SKM-1 treated with dmso at 0.1 percent for 144 hours (cell line): Measurements from ENCODE around the gene INTS11.

ENCODE experiments used
- DNase-seq: peaks from one replicate; lab custom pipeline; 2025; ENCODE audit not compliant: unreplicated experiment; lab: John Stamatoyannopoulos, UW

INTS11 gene

DNA sequence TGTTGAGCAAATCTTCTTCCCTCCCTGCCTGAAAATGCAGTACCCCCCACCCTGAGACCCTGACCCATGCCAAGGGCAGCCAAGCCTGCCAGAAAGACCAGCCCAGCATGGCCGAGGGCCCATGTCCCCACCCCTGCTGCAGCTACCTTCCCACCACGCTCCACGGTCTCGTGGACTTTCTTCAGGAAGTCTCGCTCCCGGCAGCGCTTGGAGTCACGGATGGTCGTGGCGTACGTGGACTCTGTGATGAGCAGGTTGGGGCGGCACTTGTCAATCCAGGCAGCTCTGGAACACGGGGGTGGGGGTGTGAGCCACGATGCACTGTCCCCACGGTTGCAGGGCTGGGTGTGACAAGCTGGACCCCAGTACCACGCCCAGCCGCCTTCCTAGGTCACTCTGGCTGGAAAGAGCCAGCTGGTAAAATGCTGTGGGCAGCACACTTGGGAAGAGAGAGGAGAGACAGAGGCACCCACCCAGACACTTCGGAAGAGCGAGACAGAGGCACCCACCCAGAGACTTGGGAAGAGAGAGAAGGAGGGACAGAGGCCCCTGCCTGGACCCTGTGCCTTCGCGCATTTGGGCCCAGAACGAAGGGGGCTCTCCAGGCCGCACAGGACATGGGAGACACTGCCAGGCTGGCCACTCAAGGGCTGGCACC lies 9.7 kb downstream of the INTS11 start:
- no peak for DNase-seq

DNA sequence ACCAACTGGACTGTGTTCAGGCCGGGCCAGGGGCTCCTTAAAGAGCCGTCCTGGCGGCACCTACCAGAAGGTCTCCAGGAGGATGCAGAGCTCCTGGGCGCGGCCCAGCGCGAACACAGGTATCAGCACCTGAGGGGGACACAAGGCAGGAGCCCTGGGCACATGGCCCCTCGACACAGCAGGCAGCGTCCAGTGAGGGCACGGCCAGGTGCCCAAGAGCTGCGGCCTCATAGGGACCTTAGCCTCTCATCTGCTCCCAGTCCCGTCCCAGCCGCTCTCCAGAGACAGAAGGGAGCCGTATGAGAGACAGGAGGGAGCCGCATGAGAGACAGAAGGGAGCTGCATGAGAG lies 10.2 kb downstream of the INTS11 start:
- DNase-seq, result no peak

DNA sequence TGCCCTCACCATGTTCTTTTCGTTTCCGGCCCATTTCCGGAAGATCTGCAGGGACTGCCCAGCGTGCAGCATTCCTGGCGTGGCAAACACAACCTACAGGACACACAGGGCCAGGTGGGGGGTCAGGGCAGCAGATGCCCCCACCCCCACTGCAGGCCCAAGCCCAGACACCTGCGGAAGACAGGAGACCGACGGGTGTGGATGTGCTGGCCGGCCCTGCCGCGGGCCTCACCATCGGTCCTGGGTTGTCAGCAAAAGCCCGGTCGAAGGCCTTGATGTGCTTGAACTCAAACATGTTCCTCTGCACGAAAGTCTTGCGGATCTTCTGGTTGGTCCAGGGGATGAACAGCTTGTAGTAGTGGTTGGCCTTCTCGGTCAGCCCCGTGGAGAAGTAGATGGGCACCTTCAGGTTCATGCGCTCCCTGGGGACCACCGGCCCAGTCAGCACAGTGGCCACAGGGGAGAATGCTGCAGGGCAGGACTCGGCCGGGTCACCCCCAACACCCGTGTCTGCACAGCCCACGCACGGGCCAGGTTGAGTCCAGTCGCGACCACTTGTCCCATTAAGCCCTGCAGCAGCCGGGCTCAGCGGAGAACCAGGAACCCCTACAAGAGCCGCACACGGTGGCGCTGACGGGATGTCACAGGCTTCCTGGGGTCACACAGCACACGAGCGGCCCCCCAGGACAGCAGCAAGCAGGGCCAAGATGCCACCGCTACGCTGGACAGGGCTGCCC lies 10.8 kb downstream of the INTS11 start:
- DNase-seq, result no peak

DNA sequence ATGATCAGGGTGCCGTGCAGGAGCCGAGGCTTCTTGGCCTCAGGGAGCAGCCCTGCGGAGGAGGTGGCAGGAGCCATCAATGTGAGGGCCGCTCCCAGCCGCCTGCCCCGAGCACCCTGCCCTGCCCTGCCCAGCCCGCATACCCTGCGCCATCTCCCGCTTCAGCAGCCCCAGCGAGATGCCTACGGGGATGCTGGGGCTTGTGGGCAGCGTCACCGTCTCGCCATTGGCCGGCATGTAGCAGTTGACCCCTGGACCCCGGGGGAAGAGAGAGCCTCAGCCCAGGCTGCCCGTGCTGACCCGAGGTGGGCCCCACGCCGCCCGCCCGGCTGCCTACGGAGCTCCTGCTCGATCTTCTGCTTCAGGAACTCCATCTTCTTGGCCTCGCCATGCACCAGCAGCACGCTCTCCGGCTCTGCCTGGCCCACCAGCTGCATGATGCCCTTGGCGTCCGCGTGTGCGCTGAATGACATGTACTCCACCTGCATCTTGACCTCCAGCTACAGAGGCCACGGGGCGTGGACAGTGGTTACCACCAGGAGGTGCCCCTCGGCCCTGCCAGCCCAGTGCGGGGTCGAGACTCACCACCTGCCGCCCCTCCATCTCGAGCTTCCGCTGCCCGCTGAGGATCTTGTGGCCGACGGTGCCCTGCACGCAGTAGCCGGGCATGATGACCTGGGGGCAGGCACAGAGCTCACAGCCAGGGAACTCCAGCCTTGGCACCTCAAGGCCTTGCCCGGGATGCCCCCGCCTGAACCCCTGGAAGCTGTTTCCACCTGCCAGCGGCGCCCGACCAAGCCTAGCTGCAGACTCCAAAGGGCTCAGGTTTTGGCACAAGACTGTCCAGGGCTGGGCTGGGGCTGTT lies 11.8 kb downstream of the INTS11 start:
- DNase-seq, result no peak

DNA sequence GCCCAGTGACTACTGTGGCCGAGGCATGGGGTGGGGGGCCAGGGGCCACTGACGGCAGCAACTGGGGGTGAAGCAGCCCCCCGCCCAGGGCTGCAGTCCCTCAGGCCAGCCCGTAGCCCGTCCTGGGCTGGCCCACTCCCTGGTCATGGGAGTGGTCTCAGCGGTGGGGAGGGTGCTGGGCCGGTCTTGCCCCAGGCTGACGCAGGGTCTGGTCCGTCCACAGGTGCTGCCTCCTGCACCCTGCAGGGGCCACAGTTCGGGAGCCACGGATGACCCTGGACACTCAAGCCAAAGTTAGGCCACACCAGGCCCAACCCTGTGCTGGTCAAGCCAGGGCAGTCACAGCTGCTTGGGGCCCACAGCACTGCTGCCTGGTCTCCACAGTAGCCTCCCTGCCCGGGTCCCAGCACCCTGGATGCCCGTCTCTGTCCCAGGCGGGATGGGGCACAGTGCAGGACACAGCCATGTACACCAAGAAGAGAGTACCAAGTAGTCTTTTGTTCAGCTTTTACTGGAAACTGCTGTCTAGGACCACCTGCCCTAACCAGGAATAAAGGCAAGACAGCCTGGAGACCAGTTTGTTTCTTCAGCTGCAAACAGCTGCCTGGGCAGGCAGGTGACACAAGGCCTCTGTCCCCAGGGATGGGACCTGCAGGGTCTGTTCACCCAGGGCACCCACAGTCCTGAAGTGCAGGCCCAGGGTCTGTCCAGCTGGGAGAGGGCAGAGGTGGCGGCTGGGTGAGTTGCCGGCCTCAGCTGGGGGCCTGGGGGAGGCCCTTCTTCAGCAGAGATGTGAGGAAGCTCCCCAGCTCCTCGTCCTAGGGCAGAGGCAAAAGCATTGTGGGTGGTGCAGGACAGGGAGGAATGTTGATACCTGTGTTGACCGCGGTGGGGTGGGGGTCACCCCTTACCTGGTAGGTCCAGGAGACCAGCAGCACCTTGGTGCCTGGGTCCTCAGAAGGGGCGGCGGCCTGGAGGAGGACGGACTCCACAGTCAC lies 13.1 kb downstream of the INTS11 start:
- DNase-seq, result no peak

DNA sequence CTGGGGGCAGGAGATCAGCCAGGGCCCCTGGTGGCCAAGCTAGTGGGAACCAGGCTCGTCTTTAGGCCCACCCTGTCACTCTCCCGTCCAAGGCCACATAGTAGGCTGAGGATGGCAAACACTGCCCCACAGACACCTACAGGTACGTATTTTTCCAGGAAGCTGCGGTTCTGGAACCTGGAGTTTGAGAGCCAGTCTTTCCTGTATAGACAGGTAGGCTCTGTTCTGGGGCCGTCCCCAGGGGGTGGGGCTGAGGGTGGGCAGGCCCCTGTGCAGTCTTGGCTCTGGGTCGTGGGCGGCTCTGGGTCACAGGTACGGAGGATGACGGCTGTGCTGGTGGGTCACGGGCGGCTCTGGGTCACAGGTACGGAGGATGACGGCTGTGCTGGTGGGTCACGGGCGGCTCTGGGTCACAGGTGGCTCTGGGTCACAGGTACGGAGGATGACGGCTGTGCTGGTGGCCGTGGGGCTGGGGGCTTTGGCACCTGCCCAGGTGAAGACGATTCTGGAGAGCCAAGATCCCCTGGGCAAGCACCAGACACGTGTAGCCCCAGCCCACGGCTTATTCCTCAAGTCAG lies 13.9 kb downstream of the INTS11 start:
- DNase-seq, result no peak

DNA sequence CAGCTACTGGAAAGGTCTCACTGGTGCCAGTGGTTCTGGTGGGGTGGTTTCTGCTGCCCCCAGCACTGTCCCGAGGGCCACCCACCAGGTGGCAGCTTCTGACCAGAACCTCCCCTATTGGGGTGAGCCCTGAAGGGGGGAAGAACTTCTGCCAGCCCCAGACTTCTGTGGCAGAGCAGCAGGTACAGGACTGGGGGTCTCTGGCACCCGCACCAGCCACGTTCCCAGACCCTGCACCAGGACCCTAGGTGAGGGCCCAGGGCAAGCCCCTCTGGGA lies 14.4 kb downstream of the INTS11 start:
- no peak for DNase-seq

DNA sequence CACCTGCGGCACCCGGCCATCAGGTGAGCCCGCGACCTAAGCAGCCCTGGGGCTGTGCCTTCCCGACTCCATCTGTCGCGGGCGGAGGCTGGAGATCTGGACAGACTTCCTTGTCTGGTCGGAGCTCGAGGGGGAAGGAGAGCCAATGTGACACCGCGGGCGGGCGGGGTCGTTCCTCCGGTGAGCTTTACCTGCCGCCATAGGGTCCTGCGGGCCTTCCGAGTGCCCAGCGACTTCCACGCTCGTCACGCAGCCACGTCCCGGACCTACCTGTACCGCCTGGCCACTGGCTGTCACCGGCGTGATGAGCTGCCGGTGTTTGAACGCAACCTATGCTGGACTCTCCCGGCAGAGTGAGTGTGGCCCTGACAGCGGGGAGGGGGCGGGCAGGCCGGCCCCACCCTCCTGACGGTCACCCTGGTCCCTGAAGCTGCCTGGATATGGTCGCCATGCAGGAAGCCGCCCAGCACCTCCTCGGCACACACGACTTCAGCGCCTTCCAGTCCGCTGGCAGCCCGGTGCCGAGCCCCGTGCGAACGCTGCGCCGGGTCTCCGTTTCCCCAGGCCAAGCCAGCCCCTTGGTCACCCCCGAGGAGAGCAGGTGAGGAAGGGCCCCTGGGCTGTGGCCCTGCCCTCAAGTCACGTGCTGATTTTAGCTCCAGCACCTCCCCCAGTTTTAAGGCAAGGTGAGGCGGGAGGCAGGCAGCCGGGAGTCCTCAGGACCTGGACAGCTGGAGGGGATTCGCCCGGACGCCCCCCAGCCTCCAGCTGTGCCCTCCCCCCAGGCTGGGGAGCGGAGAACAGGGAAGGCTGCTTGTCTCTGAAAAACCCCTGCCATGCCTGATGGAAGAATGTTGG lies 15.0 kb downstream of the INTS11 start:
- no peak for DNase-seq

DNA sequence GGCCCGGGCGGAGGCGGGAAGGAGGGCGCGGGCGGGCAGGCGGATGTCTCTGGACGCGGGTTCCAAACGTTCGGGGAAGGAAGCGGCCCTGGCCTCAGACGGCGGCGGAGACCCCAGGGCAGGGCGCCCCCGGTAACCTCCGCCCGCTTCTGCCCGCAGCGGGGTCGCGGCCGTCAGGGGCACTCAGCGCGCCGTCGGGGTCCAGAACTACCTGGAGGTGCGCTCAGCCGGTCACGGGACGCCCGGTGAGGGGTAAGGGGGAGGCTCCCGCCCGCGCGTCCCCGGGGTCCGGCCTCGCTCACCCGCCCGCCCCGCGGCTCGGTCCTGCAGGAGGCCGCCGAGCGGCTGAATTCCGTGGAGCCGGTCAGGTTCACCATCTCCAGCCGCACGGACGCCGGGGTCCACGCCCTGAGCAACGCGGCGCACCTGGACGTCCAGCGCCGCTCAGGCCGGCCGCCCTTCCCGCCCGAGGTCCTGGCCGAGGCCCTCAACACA lies 15.7 kb downstream of the INTS11 start:
- DNase-seq, result no peak

DNA sequence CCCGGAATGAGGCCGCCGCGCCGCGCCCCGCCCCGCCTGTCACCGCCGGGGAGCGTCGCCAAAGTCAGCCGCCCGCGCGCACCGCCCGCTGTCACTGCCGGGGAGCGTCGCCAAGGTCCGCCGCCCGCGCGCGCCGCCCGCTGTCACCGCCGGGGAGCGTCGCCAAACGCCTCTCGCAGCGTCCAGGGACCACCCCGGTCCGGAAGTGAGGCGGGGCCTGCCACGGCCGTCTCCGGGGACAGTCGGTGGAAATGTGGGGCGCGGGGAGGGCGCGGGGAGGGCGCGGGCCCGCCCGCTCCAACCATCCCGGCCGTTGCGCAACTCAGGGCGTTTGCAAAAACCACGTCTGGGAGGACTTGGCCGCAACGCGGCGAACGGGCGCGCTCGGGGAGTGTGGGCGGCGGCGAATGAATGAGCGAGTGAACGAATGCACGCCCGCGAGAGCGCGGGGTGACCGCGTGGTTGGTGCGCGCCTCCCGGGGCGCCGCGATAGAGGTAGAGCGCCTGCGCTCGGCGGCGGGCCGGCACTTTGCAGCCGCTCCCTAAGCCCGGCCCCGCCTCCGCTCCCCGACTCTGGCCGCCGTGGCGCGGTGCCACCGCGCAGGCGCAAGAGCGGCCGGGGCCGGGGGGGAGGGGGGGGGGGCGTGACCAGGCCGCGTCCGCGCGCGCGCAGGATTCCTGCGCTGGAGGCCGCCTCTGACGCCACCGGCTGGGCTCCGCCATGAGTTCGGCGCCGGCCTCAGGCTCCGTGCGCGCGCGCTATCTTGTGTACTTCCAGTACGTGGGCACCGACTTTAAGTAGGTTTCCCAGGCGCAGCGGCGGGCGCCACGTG lies 16.3 kb downstream of the INTS11 start, which contains the start of the genes ACAP3 and PUSL1:
TSS of gene ACAP3 (minus strand) at position 8 of the 833 bp plus-strand sequence. CDS start 115 bp downstream, outside the sequence.
TSS of gene PUSL1 (plus strand) at position 675 of the 833 bp plus-strand sequence. CDS start at position 722, 47 bp downstream.
- peak; percentile 89 for DNase-seq

DNA sequence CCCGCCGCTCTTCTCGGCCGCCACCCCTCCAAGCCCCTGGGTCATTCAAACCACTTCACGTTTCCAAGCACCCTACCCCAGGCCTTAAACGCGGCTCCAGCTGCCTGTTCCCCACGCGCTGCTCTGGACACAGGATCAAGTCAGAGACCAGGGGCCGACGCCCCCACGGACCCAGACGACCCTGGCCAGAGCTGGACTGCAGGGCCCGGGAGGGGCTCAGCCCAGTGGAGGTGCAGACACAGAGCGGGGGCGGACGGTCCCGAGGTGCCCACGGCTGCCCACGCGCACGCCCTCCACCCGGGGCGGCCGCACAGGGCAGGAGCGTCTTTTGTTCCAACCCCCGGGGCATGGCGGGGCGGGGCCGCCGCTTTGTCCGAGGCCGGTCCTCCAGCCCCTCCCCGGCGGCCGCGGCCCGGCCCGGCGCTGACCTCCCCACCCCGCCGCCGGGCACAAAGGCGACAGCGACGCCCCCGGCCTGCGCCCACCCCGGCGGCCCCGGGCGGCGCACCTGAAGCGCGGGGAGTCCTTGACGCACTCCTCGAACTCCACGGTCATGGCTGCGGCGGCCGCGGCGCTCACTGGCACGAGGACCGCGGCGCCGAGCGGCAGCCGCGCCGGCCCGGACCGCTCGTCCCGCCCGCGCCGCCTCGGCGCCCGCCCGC lies 17.1 kb downstream of the INTS11 start:
- no peak for DNase-seq

DNA sequence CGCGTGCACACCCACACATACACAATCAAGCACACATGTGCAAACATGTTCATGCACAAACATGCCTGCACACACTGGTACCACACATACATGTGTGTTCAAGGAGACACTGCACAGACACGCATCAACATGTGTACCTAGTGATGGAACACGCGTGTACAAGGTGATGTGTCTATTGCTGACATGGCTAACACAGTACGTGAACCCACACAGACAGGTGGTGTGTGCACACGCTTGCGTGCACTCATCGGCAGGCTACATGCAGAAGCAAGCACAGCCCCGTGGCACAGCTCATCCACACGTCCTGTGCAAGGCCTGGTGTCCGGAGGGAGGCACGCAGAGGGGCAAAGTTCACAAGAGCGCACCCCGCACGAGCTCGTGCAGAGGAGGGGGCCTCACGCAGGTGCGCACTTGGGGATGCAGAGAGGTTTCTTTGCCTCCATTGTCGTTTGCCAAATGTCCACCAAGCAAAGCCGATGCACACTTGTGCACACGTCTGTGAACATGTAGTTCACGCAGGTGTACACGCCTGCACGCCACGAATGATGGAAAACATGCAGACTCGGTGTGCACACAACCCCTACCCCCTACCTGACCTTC lies 17.7 kb downstream of the INTS11 start:
- DNase-seq, result no peak

DNA sequence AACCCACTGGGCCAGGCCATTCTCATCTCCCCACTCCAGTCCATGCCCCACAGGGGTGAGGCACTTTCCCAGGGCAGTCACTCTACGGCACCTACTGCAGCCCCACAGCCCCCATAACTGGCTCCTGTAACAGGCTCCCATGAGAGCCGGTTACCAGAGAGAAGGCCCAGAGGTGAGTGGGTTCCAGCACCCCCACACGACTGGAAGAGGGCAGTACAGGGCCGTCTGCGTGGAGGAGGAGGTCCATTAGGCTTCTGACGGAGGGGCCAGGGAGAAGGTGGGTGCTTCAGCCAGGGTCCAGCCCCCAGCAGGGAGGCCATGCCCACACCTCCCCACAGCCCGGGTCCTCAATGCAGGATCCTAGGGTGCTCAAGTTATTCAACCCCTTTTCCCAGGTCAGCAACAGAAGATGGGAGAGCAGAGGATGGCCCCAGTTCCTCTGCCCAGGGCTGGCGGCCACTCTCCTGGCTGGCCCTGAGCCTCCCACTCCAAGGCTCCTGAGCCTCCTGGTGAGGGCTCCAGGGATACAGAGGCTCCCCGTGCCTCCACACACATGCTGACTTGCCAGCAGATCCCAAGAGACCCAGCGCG lies 18.3 kb downstream of the INTS11 start:
- no peak for DNase-seq

DNA sequence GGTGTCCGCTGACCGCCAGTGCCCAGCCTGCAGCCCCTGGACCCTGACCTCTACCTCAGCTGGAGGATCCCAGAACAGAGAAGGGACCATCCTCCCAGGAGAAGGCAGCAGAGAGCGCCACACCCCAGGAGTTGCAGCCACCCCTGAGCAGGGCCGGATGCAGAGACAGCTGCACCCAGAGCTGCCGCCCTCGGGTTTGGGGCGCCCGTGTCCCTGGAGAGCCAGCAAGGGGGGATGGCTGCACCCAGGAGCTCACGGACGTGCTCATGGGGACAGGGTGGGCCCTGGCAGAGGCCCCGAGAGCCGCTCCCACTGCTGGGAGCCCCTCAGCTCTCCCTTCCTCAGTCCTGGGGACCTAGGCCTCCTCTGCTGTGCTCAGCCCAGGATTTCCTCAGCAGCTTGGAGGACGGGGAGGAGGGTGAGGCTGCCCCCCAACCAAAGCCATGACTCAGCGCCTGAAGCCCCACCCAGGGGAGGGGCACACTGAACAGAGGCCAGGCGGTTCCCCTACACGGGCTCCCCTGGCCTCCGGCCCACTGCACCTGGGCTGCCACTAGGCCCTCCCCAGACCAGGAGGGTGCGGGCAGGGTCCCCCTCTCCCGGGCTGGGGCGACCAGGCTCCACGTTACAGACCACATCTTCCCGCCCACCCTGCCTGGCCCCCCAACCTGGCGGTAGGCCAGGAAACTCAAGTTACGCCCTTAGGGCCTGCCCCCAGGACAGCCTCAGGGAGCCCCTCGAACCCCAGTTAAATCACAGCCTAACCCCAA lies 19.0 kb downstream of the INTS11 start:
- DNase-seq, result no peak

DNA sequence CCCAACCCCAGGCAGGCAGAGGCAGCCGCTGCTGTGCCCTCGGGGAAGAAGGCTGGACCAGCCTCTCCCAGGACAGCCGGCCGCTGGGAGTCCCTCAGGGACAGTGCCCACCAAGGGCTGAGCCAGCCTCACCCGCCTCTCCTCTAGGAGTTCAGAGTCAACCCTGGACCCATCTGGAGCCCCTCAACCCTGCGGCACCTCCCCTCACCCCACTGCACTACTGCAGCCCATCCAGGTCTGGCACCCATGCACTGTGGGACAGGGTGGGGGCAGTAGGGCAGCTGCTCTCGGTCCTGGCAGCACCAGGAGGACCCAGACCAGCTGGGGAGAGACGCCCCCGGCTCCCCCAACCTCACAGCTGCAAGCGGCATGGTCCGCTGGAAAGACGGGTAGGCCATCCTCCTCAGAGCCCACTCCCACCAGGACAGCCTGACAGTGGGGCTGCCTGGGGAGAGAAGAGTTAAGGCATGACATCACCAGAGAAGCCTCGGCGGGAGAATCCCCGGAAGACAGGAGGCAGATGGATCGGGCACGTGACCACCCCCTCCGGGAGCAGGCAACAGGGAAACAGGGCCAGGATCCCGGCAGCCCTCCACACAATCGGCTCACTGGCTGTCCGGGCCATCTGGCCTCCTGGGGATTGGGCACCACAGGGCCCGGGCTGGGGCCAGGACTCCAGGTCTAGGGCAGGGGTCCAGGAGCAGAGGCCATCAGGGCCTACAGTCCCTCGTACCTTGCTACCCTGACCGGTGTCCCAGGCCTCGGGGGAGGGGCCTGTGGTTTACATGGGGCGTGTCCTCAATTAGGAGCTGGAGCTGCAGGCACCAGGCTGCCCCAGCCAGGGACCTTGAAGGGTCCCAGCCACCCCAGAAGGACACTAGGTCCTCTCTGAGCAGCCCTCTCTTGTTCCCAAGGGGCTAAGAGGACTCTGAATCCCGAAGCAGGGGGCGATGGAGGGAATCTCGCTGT lies 19.8 kb downstream of the INTS11 start:
- DNase-seq, result no peak
